ENCODE results near the gene SPINDOC. TPM values are rescaled to one million over a fixed set of nuclear protein-coding genes. Genes with fewer than 3 reads are reported as not detected.
"Not testable (repeated sequence)": the region's sequence is repeated elsewhere in the genome, so short reads cannot be mapped to it uniquely, and the experiment has no call there.

SPINDOC gene
- total RNA-seq, 2 experiments from 2014 or later = 15.3 to 15.4 TPM

DNA sequence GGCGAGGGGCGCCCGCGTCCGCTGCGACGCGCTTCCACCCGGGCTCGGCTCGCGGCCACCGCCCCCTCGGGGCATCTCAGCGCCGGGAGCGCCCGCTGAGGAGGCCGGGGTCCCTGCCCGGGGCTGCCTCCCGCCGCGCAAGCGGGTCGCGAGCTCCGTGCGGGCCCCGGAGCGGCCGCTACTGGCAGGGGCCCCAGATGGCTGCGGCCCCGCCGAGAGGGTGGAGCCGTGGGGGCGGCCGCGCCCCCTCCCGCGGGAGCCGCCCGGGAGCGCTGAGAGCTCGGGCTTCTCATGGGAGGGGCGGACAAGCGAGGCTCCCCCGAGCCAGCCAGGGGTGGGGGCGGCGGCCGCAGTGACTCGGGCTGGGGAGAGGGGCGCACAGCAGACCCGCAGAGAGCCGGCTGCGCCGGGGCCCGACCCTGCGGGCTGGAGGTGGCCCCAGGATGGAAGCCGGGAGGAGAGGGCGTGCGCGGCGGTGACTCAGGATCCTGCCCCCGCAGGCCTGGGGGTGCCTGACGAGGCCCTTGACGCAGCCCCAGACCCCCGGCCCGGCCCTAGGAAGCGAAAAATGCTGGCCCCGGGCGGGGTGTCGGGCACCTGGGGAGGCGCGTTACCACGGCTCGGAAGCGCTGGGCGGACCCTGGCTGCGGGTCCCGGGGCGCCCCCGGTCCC lies 44.1 kb upstream of the SPINDOC start:
- peaks cover 2% of the 10 kb centered on the region for H3K36me3 Mint-ChIP-seq (ENCODE audit: low read depth)
- peak overlapping the region; percentile 32 for H3K4me3 Mint-ChIP-seq
- H3K9me3 Mint-ChIP-seq = no peaks in the 10 kb centered on the region
- H3K4me1 Mint-ChIP-seq (ENCODE audit: low read depth) = peaks cover 11% of the 10 kb centered on the region
- intact Hi-C loops (cut with micrococcal nuclease) = loop anchor here (2.0 to 5.0 kb wide), 3 partner anchors 70 to 168 kb away; partner anchors contain the start of genes MARK2 and NAA40
- no peak overlapping the region for H3K27ac Mint-ChIP-seq
- CTCF ChIA-PET = interaction anchor here (2.9 to 3.0 kb wide), 2 partner anchors 12 to 176 kb away, joined by 10 to 17 read pairs; no protein-coding TSS in a partner anchor
- H3K27me3 Mint-ChIP-seq (ENCODE audit: low read depth) = peaks cover 12% of the 10 kb centered on the region
- peak; percentile 32 for DNase-seq

DNA sequence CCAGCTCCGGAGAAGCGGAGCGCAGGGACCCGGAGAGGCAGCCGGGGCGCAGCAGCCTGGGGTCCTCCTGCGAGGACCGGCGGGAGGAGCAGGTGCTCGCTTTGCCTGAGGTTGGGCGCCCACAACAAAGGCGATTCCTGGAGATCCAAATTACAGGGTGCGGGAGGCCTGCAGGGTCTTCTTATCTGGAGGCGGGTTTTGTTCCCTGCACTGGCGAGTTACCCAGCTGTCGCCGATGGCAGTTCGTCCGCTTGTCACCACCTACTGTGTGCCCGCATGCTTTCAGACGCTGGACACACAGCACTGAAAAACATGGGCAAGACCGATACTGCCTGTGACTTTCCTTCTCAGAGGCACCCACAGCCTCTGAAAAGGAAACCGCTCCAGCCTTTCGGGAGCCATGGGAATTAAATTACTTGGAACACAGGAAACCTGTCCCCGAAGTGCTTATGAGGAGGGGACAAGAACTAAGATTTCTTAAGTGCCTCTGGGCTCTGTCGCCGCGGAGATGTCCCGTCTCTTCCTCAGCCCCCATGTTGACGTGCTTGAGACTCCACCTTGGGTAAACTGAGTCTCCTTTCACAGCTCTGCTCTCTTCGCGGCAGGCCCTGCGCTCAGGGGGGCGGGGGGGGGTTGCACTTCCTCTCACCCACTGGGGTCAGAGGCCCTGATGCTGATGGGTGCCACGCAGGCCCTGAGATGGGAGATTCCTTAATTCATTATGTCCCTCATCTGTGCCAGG lies 43.4 kb upstream of the SPINDOC start:
- H3K27ac Mint-ChIP-seq = no peak overlapping the region
- no peak for DNase-seq
- peak overlapping the region; percentile 50 for H3K4me3 Mint-ChIP-seq
- peaks cover 12% of the 10 kb centered on the region for H3K27me3 Mint-ChIP-seq (ENCODE audit: low read depth)
- peaks cover 11% of the 10 kb centered on the region for H3K4me1 Mint-ChIP-seq (ENCODE audit: low read depth)
- CTCF ChIA-PET = interaction anchor here (0.6 kb wide), 1 partner anchor 131 kb away, joined by 3 read pairs; no protein-coding TSS in a partner anchor
- intact Hi-C loops (cut with micrococcal nuclease) = loop anchor here (2.0 to 5.0 kb wide), 3 partner anchors 69 to 167 kb away; partner anchors contain the start of genes MARK2 and NAA40
- peaks cover 2% of the 10 kb centered on the region for H3K36me3 Mint-ChIP-seq (ENCODE audit: low read depth)
- H3K9me3 Mint-ChIP-seq = no peaks in the 10 kb centered on the region

DNA sequence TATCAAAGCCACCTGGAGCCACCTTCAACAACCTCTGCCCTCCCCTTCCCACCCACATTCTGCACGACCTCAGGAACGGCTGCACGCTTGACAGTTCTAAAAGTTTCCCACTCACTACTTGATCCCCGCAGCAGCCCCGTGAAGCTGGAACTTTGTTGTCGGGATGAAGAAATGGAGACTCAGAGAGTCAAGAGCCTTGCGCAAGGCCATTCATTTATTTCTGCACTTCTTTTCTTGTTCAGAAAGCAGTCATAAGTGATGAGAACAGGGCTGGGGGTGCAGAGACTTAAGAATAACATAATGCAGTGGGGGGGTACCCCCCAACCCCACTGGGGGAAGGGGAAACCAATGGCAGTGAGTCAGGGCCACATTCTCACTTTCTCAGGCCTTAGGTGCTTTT lies 42.5 kb upstream of the SPINDOC start:
- DNase-seq = peak; percentile 13
- intact Hi-C loops (cut with micrococcal nuclease) = no loop called here
- Mint-ChIP-seq H3K4me3 (no peak overlapping the region), H3K27me3 (ENCODE audit: low read depth) (peaks cover 12% of the 10 kb centered on the region), H3K27ac (no peak overlapping the region), H3K4me1 (ENCODE audit: low read depth) (peaks cover 11% of the 10 kb centered on the region), H3K9me3 (no peaks in the 10 kb centered on the region), H3K36me3 (ENCODE audit: low read depth) (peaks cover 2% of the 10 kb centered on the region)
- CTCF ChIA-PET = no interaction called here

DNA sequence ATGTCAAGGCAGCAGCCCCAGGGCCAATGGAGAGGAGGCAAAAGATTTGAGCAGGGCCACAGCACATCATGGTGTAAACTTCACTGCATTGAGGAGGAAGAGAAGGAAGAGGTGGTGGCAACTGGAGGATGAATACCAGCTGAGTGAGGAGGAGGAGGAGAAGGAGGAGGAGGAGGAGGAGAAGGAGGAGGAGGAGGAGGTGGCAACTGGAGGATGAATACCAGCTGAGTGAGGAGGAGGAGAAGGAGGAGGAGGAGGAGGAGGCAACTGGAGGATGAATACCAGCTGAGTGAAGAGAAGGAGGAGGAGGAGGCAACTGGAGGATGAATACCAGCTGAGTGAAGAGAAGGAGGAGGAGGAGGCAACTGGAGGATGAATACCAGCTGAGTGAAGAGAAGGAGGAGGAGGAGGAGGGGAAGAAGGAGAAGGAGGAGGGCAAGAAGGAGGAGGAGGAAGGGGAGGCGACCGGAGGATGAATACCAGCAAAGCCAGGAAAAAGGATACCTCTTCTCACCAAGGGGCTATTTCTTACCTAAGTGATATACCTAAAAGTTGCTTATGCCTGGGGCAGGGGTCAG lies 41.4 kb upstream of the SPINDOC start:
- H3K9me3 Mint-ChIP-seq; H3K27ac Mint-ChIP-seq; H3K4me3 Mint-ChIP-seq; H3K36me3 Mint-ChIP-seq (ENCODE audit: low read depth); DNase-seq; intact Hi-C loops (cut with micrococcal nuclease): not testable (repeated sequence)
- Mint-ChIP-seq H3K4me1 (ENCODE audit: low read depth) (peaks cover 11% of the 10 kb centered on the region), H3K27me3 (ENCODE audit: low read depth) (peaks cover 12% of the 10 kb centered on the region)
- CTCF ChIA-PET = interaction anchor here (0.7 to 0.9 kb wide), 2 partner anchors 65 to 120 kb away, joined by 4 to 5 read pairs; no protein-coding TSS in a partner anchor

DNA sequence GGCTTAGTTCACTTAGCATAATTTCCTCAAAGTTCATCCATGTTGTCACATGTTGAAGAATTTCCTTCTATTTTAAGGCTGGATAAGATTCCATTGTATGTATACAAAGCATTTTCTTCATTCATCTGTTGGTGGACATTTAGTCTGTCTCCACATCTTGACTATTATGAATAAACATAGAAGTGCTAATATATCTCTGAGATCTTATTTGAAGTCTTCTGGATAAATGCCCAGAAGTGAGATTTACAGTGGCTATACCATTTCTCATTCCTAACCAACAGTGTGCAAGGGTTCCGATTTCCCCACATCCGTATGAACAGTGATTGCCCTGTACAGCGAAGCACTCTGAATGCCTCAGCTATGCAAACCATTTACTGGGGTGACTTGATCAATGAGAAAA lies 38.1 kb upstream of the SPINDOC start:
- no peaks in the 10 kb centered on the region for H3K9me3 Mint-ChIP-seq
- H3K36me3 Mint-ChIP-seq (ENCODE audit: low read depth) = no peaks in the 10 kb centered on the region
- no peak overlapping the region for H3K4me3 Mint-ChIP-seq
- intact Hi-C loops (cut with micrococcal nuclease) = no loop called here
- H3K27me3 Mint-ChIP-seq (ENCODE audit: low read depth) = peaks cover 7% of the 10 kb centered on the region
- CTCF ChIA-PET = interaction anchor here (0.6 kb wide), 1 partner anchor 146 kb away, joined by 3 read pairs; no protein-coding TSS in a partner anchor
- H3K4me1 Mint-ChIP-seq (ENCODE audit: low read depth) = peaks cover under 1% of the 10 kb centered on the region
- DNase-seq = no peak
- H3K27ac Mint-ChIP-seq = no peak overlapping the region

DNA sequence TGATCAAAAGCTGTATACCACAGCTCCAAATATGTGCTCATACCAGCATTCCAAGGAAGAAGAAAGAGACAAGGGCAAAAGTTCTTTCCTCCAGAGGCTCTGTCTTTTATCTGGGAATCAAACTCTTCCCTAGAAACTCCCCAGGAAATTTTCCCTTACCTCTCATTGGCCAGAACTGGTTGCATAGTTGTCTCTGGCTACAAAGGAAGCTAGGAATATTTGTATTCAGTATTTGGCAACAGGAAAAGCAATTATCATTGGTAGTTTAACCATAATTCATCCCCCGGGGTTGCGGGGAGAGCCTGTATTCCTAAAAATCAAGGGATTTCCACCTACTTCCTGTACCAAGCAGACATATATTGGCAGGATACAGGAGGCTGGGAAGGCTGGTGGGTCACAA lies 34.2 kb upstream of the SPINDOC start:
- no peaks in the 10 kb centered on the region for H3K4me1 Mint-ChIP-seq (ENCODE audit: low read depth)
- no peak for DNase-seq
- intact Hi-C loops (cut with micrococcal nuclease) = no loop called here
- H3K27ac Mint-ChIP-seq = no peak overlapping the region
- no peaks in the 10 kb centered on the region for H3K36me3 Mint-ChIP-seq (ENCODE audit: low read depth)
- no peak overlapping the region for H3K4me3 Mint-ChIP-seq
- no peaks in the 10 kb centered on the region for H3K27me3 Mint-ChIP-seq (ENCODE audit: low read depth)
- CTCF ChIA-PET = interaction anchor here (1.7 kb wide), 1 partner anchor 11 kb away, joined by 5 read pairs; the partner anchor contains the start of gene ZFTA
- no peaks in the 10 kb centered on the region for H3K9me3 Mint-ChIP-seq

DNA sequence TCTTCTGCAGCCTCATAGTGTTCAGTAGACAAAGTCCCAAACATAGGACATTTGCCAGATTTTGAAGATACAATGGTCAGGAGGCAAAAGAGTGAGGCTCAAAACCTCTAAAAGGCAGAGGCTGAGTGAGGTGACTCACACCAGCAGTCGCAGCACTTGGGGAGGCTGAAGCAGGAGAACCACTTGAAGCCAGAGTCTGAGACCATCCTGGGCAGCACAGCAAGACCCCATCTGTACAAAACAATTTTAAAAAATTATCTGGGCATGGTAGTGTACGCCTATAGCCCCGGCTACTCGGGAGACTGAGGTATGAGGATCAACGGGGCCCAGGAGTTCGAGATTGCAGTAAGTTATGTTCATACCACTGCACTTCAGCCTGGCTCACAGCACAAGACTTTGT lies 30.5 kb upstream of the SPINDOC start:
- H3K27me3 Mint-ChIP-seq (ENCODE audit: low read depth) = no peaks in the 10 kb centered on the region
- H3K4me3 Mint-ChIP-seq = no peak overlapping the region
- intact Hi-C loops (cut with micrococcal nuclease) = no loop called here
- peaks cover 9% of the 10 kb centered on the region for H3K4me1 Mint-ChIP-seq (ENCODE audit: low read depth)
- DNase-seq = no peak
- no peaks in the 10 kb centered on the region for H3K36me3 Mint-ChIP-seq (ENCODE audit: low read depth)
- H3K9me3 Mint-ChIP-seq = no peaks in the 10 kb centered on the region
- CTCF ChIA-PET = interaction anchor here (0.6 kb wide), 1 partner anchor 77 kb away, joined by 3 read pairs; no protein-coding TSS in a partner anchor
- H3K27ac Mint-ChIP-seq = no peak overlapping the region

DNA sequence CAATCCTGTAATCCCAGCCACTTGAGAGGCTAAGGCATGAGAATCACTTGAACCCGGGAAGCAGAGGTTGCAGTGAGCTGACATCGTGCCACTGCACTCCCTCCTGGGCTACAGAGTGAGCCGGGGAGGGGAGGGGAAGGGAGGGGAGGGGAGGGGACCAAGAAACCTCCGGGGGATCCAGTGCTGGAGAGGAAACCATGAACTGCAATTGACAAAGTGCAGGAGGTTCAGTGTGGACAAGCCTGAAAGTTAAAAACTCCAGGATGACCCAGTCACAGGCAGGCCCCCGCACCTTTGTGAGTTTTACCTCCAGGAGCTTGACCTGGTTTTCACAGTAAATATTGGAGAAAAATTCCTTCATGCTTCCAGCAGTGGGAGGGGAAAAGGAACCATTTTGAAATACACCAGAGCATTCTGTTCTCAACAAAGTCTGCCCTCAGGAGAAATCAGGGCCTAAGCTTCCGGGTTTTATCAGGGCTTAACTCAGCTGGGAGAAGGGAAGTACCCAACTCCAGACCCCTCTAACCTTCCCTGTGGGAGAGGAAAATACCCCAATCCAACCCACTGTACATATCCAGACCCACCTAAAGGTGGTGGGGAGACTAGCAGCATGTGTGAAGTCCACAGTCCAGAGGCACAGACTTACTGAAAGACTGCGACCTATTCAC lies 29.2 kb upstream of the SPINDOC start:
- peaks cover 9% of the 10 kb centered on the region for H3K4me1 Mint-ChIP-seq (ENCODE audit: low read depth)
- no peaks in the 10 kb centered on the region for H3K27me3 Mint-ChIP-seq (ENCODE audit: low read depth)
- DNase-seq = no peak
- H3K9me3 Mint-ChIP-seq = no peaks in the 10 kb centered on the region
- H3K27ac Mint-ChIP-seq = no peak overlapping the region
- CTCF ChIA-PET = interaction anchor here (0.7 kb wide), 1 partner anchor 83 kb away, joined by 3 read pairs; no protein-coding TSS in a partner anchor
- intact Hi-C loops (cut with micrococcal nuclease) = no loop called here
- no peak overlapping the region for H3K4me3 Mint-ChIP-seq
- no peaks in the 10 kb centered on the region for H3K36me3 Mint-ChIP-seq (ENCODE audit: low read depth)

DNA sequence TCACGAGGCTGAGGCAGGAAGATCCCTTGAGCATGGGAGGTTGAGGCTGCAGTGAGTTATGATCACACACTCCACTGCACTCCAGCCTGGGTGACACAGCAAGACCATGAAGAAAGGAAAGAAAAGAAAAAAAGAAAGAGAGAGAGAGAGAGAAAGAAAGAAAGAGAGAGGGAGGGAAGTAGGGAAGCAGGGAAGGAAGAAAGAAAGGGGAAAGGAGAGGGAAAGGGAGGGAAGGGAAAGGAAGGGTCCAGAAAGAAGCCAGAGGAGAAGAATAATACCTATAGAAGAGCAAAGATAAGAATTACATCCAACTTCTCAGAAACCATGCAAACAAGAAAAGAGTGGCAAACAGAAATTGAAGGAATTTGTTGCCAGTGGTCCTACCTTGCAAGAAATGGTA lies 27.4 kb upstream of the SPINDOC start:
- CTCF ChIA-PET = no interaction called here
- Mint-ChIP-seq H3K9me3 (no peaks in the 10 kb centered on the region), H3K4me3 (no peak overlapping the region), H3K36me3 (ENCODE audit: low read depth) (no peaks in the 10 kb centered on the region), H3K4me1 (ENCODE audit: low read depth) (peaks cover 9% of the 10 kb centered on the region), H3K27ac (no peak overlapping the region), H3K27me3 (ENCODE audit: low read depth) (no peaks in the 10 kb centered on the region)
- DNase-seq = no peak
- intact Hi-C loops (cut with micrococcal nuclease) = no loop called here

DNA sequence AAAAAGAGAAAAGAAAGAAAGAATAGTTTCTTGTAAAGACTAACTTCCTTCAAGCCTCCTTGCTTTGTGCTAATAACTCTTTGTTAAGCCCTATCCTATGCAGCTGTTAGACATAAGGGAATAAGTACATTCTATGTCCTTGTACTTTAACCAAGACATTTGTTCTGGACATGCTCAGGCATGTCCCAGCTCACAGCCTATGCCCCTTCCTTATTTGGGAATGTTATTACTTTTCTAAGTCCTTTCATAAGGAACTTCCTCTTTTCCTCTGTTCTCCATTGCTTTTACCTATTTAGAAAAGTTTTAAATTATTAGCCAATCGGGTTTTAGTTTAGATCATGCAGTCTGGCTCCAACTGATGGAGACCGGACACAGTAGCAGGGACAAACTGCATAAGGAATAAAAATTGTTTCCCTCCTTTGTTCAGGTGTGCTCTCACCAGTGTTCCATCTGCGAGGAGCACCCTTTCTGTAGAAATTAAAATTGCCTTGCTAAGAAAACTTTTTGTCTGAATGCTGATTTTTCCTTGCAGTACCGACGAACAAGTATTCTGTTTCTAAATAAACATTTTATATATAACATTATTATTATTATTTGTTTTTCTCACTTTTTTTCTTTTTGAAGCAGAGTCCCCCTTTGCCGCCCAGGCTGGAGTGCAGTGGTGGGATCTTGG lies 21.6 kb upstream of the SPINDOC start:
- no peak overlapping the region for H3K27ac Mint-ChIP-seq

DNA sequence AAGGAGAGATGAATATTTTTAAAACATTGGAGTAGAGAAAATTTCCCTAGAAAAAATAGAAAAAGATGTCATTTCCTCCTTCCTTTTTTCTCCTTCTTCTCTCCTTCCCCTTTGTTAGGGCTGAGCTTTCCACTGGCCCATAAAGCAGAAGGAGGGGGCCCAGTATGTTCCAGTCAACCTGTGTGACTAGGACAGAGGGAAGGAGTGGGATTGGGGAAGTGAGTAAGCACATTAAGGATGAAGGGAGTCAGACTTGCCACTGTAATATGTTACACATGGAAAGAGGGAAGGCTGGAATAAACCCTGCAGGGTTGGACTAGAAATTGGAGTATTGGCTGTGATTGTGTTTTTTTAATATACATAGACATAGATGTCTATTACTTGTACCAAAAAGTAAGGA lies 20.1 kb upstream of the SPINDOC start:
- Mint-ChIP-seq H3K4me1 (ENCODE audit: low read depth) (no peaks in the 10 kb centered on the region), H3K36me3 (ENCODE audit: low read depth) (peaks cover 2% of the 10 kb centered on the region), H3K27ac (no peak overlapping the region), H3K9me3 (peaks cover 15% of the 10 kb centered on the region), H3K4me3 (no peak overlapping the region), H3K27me3 (ENCODE audit: low read depth) (peaks cover 5% of the 10 kb centered on the region)
- CTCF ChIA-PET = no interaction called here
- intact Hi-C loops (cut with micrococcal nuclease) = no loop called here
- no peak for DNase-seq

More for the DNA sequence above, 21.6 kb upstream of the SPINDOC start:
- CTCF ChIA-PET = no interaction called here
- DNase-seq = no peak
- no peak overlapping the region for H3K4me3 Mint-ChIP-seq
- peaks cover 4% of the 10 kb centered on the region for H3K27me3 Mint-ChIP-seq (ENCODE audit: low read depth)
- H3K9me3 Mint-ChIP-seq = peaks cover 15% of the 10 kb centered on the region
- intact Hi-C loops (cut with micrococcal nuclease) = no loop called here
- H3K36me3 Mint-ChIP-seq (ENCODE audit: low read depth) = peaks cover 2% of the 10 kb centered on the region
- no peaks in the 10 kb centered on the region for H3K4me1 Mint-ChIP-seq (ENCODE audit: low read depth)

Data from activated naive CD4-positive, alpha-beta T cell treated with anti-CD3 and anti-CD28 coated beads for 36 hours (primary cell).